ENCODE measurements around the gene ITGAD. TPM values are rescaled to one million over a fixed set of nuclear protein-coding genes. Genes with fewer than 3 reads are reported as not detected.

Gene ITGAD
- polyA plus RNA-seq, 2 of the 4 experiments (the other 2 are of a cell fraction) = not detected

DNA sequence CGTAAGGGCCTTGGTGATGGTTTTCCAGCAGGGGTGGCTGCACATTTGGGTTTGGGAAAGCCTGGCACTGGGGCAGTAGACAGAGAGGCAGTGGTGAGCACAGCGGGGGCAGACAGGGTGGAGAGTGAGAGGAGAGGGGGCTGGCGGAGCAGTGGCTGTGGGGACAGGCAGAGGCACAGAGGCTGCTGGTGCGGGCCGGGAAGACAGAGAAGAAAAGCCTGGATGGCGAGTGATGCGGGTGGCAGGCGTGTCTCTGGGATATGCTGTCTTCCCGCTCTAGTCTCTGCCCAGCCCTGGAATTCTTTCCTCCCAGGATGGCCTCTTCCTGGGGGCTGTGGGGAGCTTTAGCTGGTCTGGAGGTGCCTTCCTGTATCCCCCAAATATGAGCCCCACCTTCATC is 16.9 kb downstream of the ITGAD start (continued):
- TF ChIP-seq HMGXB4 (CRISPR knock-in tag; IDR thresholded peaks at IDR 0.05; ENCODE audit: borderline replicate concordance) (no peak), HEYL (CRISPR knock-in tag; IDR thresholded peaks at IDR 0.05) (no peak), BHLHE40 (IDR thresholded peaks at IDR 0.05; ENCODE audit: low read depth, low read length) (no peak), CHD4 (IDR thresholded peaks at IDR 0.05; ENCODE audit: borderline replicate concordance) (no peak), ZNF302 (CRISPR knock-in tag; IDR thresholded peaks at IDR 0.05) (no peak), FOSL2 (IDR thresholded peaks at IDR 0.05) (no peak), FOSL2 (CRISPR knock-in tag; IDR thresholded peaks at IDR 0.05) (no peak), GATA3 (IDR thresholded peaks at IDR 0.05; ENCODE audit: borderline replicate concordance) (no peak)

- no peak for TF ChIP-seq MAZ (IDR thresholded peaks at IDR 0.05; ENCODE audit: borderline replicate concordance, low read depth, low read length)
- TF ChIP-seq TP53 (CRISPR knock-in tag; IDR thresholded peaks at IDR 0.05) = no peak
- TF ChIP-seq JUNB (IDR thresholded peaks at IDR 0.05) = no peak
- no peak for TF ChIP-seq ATOH8 (CRISPR knock-in tag; IDR thresholded peaks at IDR 0.05; ENCODE audit: low read depth)
- TF ChIP-seq ELK1 (IDR thresholded peaks at IDR 0.05; ENCODE audit: low read depth, low read length) = no peak
- no peak for TF ChIP-seq CBX8 (IDR thresholded peaks at IDR 0.05)
- no peak for TF ChIP-seq BHLHE40 (IDR thresholded peaks at IDR 0.05; ENCODE audit: low read depth, low read length)
- TF ChIP-seq, protein P1, sequence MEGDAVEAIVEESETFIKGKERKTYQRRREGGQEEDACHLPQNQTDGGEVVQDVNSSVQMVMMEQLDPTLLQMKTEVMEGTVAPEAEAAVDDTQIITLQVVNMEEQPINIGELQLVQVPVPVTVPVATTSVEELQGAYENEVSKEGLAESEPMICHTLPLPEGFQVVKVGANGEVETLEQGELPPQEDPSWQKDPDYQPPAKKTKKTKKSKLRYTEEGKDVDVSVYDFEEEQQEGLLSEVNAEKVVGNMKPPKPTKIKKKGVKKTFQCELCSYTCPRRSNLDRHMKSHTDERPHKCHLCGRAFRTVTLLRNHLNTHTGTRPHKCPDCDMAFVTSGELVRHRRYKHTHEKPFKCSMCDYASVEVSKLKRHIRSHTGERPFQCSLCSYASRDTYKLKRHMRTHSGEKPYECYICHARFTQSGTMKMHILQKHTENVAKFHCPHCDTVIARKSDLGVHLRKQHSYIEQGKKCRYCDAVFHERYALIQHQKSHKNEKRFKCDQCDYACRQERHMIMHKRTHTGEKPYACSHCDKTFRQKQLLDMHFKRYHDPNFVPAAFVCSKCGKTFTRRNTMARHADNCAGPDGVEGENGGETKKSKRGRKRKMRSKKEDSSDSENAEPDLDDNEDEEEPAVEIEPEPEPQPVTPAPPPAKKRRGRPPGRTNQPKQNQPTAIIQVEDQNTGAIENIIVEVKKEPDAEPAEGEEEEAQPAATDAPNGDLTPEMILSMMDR (IDR thresholded peaks at IDR 0.05) = no peak
- TF ChIP-seq FOSL2 (IDR thresholded peaks at IDR 0.05) = no peak
- TF ChIP-seq FOSL2 (CRISPR knock-in tag; IDR thresholded peaks at IDR 0.05) = no peak
- no peak for TF ChIP-seq CHD4 (IDR thresholded peaks at IDR 0.05; ENCODE audit: borderline replicate concordance)
- H3K9me3 ChIP-seq = no peaks in the 10 kb centered on the region
- H3K4me1 ChIP-seq = peaks cover 8% of the 10 kb centered on the region; the same call in 2 of the 3 replicates
- 61% methylated on average over 21 of the region's 22 CpGs for WGBS (ENCODE audit: missing lambda C conversion rate)
- no peak overlapping the region for H3K4me2 ChIP-seq
- no peak overlapping the region for H3K27ac ChIP-seq
- ChIA-PET CTCF (interaction anchor here (1.1 to 1.2 kb wide), 2 partner anchors 10 to 269 kb away, joined by 3 to 6 read pairs; no protein-coding TSS in a partner anchor), POLR2A (no interaction called here)
- no peak overlapping the region for H3K4me3 ChIP-seq
- FAIRE-seq (no peak), ATAC-seq (no peak), DNase-seq (ENCODE audit: low read depth in 1 of 2, low spot score in 1 of 2) (no peak)
Measured at GRCh38 chr16:31411024-31411844, 18.1 kb downstream of the ITGAD start.

DNA sequence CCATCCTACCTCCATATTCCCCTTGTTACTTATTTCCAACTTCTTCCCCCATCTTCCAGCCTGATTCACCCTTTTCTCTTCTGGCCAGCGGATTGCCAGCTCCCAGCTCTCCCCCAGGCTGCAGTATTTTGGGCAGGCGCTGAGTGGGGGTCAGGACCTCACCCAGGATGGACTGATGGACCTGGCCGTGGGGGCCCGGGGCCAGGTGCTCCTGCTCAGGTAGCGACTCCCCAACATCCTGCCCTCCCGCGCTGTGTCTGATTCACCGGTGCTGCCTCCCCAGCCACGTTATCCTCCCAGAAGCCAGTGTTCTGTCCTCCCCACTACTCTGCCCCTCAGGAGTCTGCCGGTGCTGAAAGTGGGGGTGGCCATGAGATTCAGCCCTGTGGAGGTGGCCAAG is 19.6 kb downstream of the ITGAD start:
- Histone ChIP-seq H3K4me1 (peaks cover 8% of the 10 kb centered on the region; the same call in 2 of the 3 replicates), H3K27ac (no peak overlapping the region), H3K4me3 (no peak overlapping the region), H3K9me3 (no peaks in the 10 kb centered on the region), H3K4me2 (no peak overlapping the region)
- ATAC-seq (no peak), FAIRE-seq (no peak), DNase-seq (ENCODE audit: low read depth in 1 of 2, low spot score in 1 of 2) (no peak)
- POLR2A ChIA-PET = no interaction called here
- CTCF ChIA-PET = interaction anchor here (1.6 kb wide), 1 partner anchor 13 kb away, joined by 4 read pairs; no protein-coding TSS in a partner anchor
- whole genome bisulfite sequencing (ENCODE audit: missing lambda C conversion rate) = 47% methylated on average over 10 of the region's 10 CpGs
- TF ChIP-seq EHF (CRISPR knock-in tag; IDR thresholded peaks at IDR 0.05) (no peak), EP300 (IDR thresholded peaks at IDR 0.05) (no peak), ESRRA (IDR thresholded peaks at IDR 0.05; ENCODE audit: borderline replicate concordance, low read length) (no peak), ELK1 (IDR thresholded peaks at IDR 0.05; ENCODE audit: low read depth, low read length) (no peak), GATA3 (IDR thresholded peaks at IDR 0.05; ENCODE audit: borderline replicate concordance) (no peak)
